Measurements from ENCODE around the gene SMAD3.

Gene SMAD3

GRCh38 chr15:67186688-67187087, 121.3 kb downstream of the SMAD3 start:
- no peak for DNase-seq

GRCh38 chr15:67187351-67187854, 122.0 kb downstream of the SMAD3 start:
- DNase-seq = no peak

GRCh38 chr15:67188551-67189218, 123.3 kb downstream of the SMAD3 start:
- DNase-seq = no peak

- no peak for DNase-seq
These were observed 124.1 kb downstream of the SMAD3 start for GRCh38 chr15:67189326-67190051.

- no peak for DNase-seq
These were observed 124.9 kb downstream of the SMAD3 start for GRCh38 chr15:67190326-67190725.

GRCh38 chr15:67190813-67191212, 125.4 kb downstream of the SMAD3 start:
- no peak for DNase-seq

- DNase-seq = no peak
These were observed 126.9 kb downstream of the SMAD3 start for GRCh38 chr15:67192185-67192820.

- no peak for DNase-seq
These were observed 128.0 kb downstream of the SMAD3 start for GRCh38 chr15:67193223-67193990.

GRCh38 chr15:67194171-67195114, 129.0 kb downstream of the SMAD3 start:
- no peak for DNase-seq

GRCh38 chr15:67195305-67195704, 129.9 kb downstream of the SMAD3 start:
- no peak for DNase-seq

- no peak for DNase-seq
These were observed 130.8 kb downstream of the SMAD3 start for GRCh38 chr15:67196222-67196621.

GRCh38 chr15:67196672-67197363, 131.4 kb downstream of the SMAD3 start:
- no peak for DNase-seq

GRCh38 chr15:67197364-67197695, 131.9 kb downstream of the SMAD3 start:
- DNase-seq = no peak

- DNase-seq = no peak
These were observed 132.9 kb downstream of the SMAD3 start for GRCh38 chr15:67198157-67198754.

GRCh38 chr15:67199391-67199790, 134.0 kb downstream of the SMAD3 start:
- no peak for DNase-seq

- no peak for DNase-seq
These were observed 134.7 kb downstream of the SMAD3 start for GRCh38 chr15:67199881-67200763.

- DNase-seq = no peak
These were observed 135.7 kb downstream of the SMAD3 start for GRCh38 chr15:67201136-67201535.

- no peak for DNase-seq
These were observed 136.7 kb downstream of the SMAD3 start for GRCh38 chr15:67202091-67202490.

GRCh38 chr15:67202991-67203390, 137.6 kb downstream of the SMAD3 start:
- no peak for DNase-seq
